ENCODE data around the gene GCC2.
"Not testable (repeated sequence)": the region's sequence is repeated elsewhere in the genome, so short reads cannot be mapped to it uniquely, and the experiment has no call there.

GCC2 gene
- 16.5 to 90.2 (median 57.2) reads per million in 17 experiments for total RNA-seq

GRCh38 chr2:108448678-108449409 lies at the start of gene GCC2:
Gene GCC2, plus strand, starts transcription at chr2:108449206. Its CDS starts 69 bp downstream, at chr2:108449275.
- peak; percentile 96 to 98 (median 98) for DNase-seq

GRCh38 chr2:108399479-108399878 lies 49.5 kb upstream of the GCC2 start:
- DNase-seq: no peak

- no peak for DNase-seq
Measured at GRCh38 chr2:108401800-108402199, 47.2 kb upstream of the GCC2 start.

- no peak for DNase-seq
Measured at GRCh38 chr2:108403494-108403893, 45.5 kb upstream of the GCC2 start.

- DNase-seq: no peak
Measured at GRCh38 chr2:108404784-108405397, 44.1 kb upstream of the GCC2 start.

- no peak for DNase-seq
Measured at GRCh38 chr2:108407864-108408729, 40.9 kb upstream of the GCC2 start.

GRCh38 chr2:108409768-108410167 lies 39.2 kb upstream of the GCC2 start:
- DNase-seq: peak in 1 of 4 experiments; percentile 2

- DNase-seq: no peak
Measured at GRCh38 chr2:108412995-108413710, 35.9 kb upstream of the GCC2 start.

GRCh38 chr2:108413711-108414095 lies 35.3 kb upstream of the GCC2 start:
- no peak for DNase-seq

GRCh38 chr2:108414256-108414876 lies 34.6 kb upstream of the GCC2 start:
- DNase-seq: peak in 2 of 4 experiments; percentile 8 to 13

- DNase-seq: no peak
Measured at GRCh38 chr2:108414945-108415344, 34.1 kb upstream of the GCC2 start.

GRCh38 chr2:108417254-108417653 lies 31.8 kb upstream of the GCC2 start:
- peak in 1 of 4 experiments; percentile 2 for DNase-seq

GRCh38 chr2:108418416-108418815 lies 30.6 kb upstream of the GCC2 start:
- DNase-seq: peak in 3 of 4 experiments; percentile 10 to 14 (median 10)

- no peak for DNase-seq
Measured at GRCh38 chr2:108423067-108423466, 25.9 kb upstream of the GCC2 start.

- DNase-seq: no peak
Measured at GRCh38 chr2:108423502-108424251, 25.3 kb upstream of the GCC2 start.

- no peak for DNase-seq
Measured at GRCh38 chr2:108428286-108429009, 20.6 kb upstream of the GCC2 start.

- DNase-seq: not testable (repeated sequence)
Measured at GRCh38 chr2:108435578-108435977, 13.4 kb upstream of the GCC2 start.

- no peak for DNase-seq
Measured at GRCh38 chr2:108436976-108437375, 12.0 kb upstream of the GCC2 start.

- DNase-seq: no peak
Measured at GRCh38 chr2:108441712-108442111, 7.3 kb upstream of the GCC2 start.
